Esophagus muscularis mucosa (tissue), 4 donors: ENCODE results near the gene KRTAP4-5.

Experiments used
- EP300 ChIP-seq: sonication (generic); formaldehyde crosslinking; IDR thresholded peaks from one replicate; pipeline ENCODE4 v1.6.1; 2017; ENCODE audit warnings: antibody characterized with exemption
- POLR2A ChIP-seq: fragments of 450-650 bp; IDR thresholded peaks from one replicate; pipeline ENCODE4 v1.6.1; 2017; ENCODE audit warnings: antibody characterized with exemption, moderate library complexity, mild to moderate bottlenecking, low read depth
- POLR2AphosphoS5 ChIP-seq, 2 donors: sonication (generic); formaldehyde crosslinking; IDR thresholded peaks; one replicate each; pipeline ENCODE4 v1.6.1; 2017; ENCODE audit warnings: antibody characterized with exemption in 2 of 2
- TF ChIP-seq, protein P1 (sequence below), 3 experiments: fragments of 200-600 bp in 2 of 3; fragments of 450-650 bp in 1 of 3; sonication (generic) in 2 of 3; IDR thresholded peaks; one replicate each; pipeline ENCODE4 v1.5.1; 2017 to 2019; ENCODE audit warnings: antibody characterized with exemption in 3 of 3, mild to moderate bottlenecking in 2 of 3, moderate library complexity in 1 of 3

DNA sequence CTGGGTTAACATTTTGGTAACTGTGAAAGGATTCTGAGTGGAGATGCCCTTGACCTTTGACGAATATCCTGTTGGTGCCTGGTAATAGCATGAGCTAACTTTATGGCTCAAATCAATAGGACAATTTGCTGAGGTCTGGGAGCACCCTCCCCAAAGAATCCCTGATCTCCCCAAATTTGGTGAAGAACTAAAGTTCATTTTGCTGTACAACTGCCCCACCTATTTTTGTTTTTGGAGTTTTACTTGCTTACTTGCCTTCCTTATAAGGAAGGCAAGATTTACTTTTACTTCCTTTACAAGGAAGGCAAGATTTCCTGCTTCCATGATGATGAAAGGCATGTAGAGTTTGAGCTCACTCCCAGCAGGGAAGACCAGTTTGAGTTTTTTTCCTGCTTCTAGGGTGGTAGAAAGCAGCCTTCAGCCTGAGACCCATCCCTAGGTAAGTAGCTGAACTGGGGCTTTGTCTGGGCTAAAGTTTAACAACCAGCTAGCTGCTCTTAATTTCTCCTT lies 41.6 kb downstream of the KRTAP4-5 start:
- no peak for TF ChIP-seq POLR2AphosphoS5 (IDR thresholded peaks at IDR 0.05)
- TF ChIP-seq, protein P1, sequence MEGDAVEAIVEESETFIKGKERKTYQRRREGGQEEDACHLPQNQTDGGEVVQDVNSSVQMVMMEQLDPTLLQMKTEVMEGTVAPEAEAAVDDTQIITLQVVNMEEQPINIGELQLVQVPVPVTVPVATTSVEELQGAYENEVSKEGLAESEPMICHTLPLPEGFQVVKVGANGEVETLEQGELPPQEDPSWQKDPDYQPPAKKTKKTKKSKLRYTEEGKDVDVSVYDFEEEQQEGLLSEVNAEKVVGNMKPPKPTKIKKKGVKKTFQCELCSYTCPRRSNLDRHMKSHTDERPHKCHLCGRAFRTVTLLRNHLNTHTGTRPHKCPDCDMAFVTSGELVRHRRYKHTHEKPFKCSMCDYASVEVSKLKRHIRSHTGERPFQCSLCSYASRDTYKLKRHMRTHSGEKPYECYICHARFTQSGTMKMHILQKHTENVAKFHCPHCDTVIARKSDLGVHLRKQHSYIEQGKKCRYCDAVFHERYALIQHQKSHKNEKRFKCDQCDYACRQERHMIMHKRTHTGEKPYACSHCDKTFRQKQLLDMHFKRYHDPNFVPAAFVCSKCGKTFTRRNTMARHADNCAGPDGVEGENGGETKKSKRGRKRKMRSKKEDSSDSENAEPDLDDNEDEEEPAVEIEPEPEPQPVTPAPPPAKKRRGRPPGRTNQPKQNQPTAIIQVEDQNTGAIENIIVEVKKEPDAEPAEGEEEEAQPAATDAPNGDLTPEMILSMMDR (IDR thresholded peaks at IDR 0.05): no peak
- no peak for TF ChIP-seq POLR2A
- no peak for TF ChIP-seq EP300
